ENCODE data around the gene FBXW5.

The FBXW5 gene

DNA sequence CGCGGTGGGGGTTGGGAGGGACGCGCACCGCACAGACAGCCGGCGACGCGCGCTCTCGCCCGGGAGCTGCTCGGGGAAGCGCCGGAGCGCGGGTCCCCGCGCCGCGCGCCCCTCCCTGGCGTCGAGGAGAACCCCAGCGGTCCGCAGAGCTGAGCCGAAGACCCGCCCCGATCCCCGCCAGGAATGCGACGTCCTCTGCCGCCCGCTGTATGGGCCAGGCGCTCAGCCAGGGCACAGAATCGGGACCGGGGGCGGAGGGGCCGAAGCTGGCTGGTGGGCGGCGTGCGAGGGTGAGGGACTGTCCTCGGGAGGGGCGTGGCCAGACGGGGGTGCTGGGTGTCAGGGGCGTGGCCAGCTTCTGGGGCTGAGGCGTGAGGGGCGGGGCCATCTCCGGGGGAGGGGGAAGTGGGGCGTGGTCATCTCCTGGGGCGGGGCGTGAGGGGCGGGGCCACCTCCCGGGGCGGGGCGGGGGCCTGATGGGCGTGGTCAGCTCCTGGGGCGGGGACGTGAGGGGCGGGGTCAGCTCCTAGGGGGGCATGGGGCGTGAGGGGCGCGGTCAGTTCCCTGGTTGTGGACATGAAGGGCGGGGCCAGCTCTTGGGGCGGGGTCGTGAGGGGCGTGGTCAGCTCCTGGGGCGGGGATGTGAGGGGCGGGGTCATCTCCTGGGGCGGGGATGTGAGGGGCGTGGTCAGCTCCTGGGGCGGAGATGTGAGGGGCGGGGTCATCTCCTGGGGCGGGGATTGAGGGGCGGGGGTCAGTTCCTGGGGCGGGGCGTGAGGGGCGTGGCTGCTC, 33.7 kb upstream of the FBXW5 start:
- DNase-seq (ENCODE audit: low spot score): peak; percentile 78

DNA sequence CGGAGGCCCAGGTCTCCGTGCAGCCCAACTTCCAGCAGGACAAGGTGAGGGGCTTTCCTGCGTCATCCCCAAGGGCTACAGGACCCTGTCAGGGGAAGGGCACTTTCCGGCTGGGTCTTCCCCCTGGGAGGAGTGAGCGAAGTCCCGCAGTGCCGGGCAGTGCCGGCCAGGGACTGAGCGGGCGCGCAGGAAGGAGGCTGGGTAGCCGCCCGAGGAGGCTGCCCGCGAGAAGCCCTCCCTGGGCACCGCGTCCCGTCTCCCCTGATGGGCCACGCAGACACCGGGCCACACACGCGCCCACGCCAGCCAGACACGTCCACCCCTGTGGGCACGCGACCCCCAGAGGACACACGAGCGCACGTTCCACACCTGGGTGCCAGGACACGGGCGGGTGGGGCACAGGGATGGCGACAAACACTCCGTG, 33.1 kb upstream of the FBXW5 start:
- DNase-seq (ENCODE audit: low spot score): no peak

DNA sequence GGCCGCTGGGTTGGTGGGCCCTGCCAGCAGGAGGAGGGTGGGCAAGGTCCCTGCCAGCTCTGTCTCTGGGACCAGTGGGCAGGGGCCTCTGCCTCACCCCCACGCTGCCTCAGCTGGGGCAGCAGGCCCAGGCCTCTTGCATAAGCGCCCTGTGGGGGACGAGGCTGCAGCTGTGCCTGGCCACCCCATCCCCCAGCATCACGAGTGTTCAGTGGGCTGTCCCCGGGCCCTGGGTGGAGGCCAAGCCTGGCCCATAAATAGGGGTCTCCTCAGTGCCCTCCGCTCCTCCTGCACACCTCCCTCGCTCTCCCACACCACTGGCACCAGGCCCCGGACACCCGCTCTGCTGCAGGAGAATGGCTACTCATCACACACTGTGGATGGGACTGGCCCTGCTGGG, 32.7 kb upstream of the FBXW5 start, which contains the start of gene PTGDS:
TSS of gene PTGDS (plus strand) at position 282 of the 400 bp plus-strand sequence. CDS start at position 357, 75 bp downstream.
- DNase-seq (ENCODE audit: low spot score): no peak

DNA sequence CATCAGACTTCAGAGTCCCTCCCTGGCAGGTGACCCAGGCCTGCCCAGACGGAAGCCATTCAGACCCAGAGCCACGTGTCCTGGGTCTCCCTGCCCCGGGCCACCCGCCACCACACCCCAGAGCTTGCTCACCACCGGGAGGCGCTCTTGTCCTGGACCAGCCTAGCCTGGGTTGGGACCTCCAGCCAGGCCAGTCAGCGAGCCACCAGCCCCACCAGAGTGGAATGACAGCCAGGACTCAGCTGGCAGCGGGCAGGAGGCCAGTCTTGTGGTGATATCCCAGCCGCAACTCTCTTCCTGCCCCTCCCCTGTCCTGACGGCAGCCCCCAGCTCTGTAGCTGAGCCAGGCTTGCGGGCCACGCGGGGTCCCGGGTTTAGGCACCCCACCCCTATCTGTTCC, 31.1 kb upstream of the FBXW5 start:
- no peak for DNase-seq (ENCODE audit: low spot score)

DNA sequence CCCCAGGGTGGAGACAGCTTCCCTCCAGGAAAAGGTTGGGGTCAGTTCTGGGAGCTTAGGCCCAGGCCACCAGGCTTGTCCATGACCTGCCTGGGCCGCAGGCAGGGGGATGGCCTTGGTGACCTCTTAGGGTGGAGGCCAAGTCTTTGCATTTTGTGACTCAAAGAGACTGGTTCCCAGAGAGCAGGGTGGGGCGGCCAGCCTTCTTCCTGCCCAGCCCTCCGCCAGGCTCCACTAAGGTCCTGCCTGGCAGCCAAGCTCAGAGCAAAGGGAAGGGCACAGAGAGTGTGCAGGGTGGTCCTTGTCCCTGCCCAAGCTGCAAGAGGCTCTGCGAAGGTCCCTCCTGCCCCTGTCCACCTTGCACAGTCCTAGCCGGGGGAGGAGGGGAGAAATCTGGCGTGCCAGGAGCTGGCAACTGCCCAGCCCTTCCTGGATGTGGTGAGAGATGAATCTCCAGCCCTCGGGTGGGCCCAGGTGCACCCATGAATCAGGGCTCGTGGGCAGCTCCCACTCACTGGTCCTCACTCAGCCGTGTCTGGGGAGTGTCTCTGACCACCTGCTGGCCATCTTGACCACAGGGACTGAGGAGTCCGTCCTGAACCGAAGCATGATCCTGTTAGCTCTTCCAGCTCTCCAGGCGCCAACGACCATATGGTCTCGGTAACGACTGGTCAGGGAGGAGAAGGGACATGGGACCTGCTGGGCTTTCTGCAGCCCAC, 30.4 kb upstream of the FBXW5 start:
- DNase-seq (ENCODE audit: low spot score): no peak

DNA sequence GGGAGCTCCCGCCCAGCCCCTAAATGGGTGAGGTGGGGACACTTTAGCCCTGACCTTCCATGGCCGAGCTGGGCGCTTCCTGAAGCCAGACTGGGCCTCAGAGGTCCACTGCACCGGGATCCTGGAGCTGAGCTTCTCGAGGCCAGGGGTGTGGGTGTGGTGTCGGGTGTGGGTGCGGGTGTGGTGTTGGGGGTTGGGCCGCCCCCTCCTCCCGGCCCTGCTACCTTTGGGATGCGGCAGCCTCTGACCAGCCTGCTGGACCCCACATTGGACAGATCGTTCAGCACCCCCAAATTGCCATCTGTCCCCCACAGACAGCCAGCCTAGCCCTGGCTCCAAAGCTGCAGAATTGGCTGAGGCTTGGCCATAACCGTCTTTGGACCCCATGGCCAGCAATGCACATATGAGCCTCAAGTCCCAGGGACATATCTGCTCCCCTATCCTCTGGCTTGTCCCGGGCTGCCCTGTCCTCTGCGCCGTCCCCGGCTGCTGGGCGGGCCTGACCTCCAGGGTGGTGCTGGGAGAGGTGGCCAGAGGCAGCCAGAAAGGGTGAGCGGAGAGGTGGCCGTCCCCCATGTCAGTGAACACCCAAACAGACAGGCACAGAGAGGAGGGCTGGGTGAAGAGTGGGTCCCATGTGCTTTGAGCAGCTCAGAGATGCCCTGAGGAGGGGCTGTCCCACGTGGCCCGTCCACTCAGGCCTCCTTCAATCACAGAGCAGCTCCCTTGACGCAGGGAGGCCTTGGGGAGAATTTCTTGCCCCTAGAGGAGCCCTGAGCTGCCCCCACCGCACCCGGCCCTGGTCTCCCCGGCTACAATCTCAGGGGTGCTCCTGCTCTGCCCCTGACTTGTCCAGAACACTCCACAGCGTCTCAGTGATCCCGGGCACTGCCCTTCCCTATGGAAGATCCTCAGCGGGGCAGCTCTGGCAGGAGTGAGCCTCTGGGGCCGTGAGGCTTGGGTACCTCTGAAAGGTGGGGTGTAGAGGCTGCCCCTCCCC, 29.4 kb upstream of the FBXW5 start:
- DNase-seq (ENCODE audit: low spot score): no peak

DNA sequence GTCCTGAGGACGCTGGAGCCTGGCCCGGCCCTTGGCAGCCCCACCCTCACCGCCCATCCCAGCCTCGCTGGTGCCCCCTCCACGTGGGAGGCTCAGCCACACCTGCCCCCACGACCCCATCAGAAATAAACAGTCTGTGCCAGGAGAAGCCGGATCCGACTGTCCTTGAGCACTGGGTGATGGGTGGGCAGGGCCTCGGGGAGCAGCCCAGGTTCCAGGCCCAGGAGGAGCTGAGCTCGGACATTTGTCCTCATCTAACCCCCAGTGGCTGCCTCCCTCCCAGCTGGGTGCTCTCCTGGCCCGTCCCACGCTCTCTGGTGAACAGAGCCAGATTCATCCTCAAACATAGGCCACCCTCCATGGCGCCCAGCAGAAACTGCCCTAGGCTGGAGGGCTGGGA, 28.2 kb upstream of the FBXW5 start:
- no peak for DNase-seq (ENCODE audit: low spot score)

DNA sequence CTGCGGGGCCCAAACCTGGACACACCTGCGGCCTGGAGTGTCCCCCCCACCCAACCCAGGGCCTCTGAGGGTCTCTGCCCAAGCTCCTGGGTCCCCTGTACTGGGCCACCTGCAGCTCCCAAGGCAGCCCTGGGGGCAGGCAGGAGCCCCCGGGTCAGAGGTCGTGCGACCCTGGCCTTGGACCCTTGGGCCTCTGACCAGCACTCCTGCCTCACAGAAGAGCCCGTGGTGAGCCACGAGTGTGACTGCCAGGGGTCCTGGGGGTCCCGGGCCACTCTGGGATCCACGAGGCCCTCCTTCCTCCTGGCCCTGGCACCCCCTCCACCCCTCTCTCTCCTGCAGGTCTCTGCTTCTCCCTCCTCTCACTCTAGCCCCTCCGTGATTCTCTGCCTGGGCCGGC, 27.8 kb upstream of the FBXW5 start:
- DNase-seq (ENCODE audit: low spot score): no peak

DNA sequence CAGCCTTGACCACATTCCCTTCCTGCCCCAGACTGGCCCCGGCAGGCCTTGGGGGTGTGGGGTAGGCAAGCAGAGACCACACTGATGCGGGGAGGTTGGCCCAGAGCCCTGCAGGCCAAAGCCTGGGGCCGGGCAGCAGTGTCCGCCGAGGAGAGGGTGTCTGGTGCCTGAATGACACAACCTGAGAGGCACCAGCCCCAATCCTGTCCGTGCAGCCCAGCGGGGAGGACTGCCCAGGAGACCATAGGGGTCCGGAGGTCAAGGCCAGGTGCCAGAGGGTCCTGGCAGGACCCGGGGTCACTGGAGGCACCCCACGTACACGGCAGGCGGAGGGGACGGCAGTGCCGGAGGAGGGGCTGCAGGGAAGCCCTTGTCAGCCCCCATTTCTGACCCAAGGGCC, 27.2 kb upstream of the FBXW5 start:
- no peak for DNase-seq (ENCODE audit: low spot score)

DNA sequence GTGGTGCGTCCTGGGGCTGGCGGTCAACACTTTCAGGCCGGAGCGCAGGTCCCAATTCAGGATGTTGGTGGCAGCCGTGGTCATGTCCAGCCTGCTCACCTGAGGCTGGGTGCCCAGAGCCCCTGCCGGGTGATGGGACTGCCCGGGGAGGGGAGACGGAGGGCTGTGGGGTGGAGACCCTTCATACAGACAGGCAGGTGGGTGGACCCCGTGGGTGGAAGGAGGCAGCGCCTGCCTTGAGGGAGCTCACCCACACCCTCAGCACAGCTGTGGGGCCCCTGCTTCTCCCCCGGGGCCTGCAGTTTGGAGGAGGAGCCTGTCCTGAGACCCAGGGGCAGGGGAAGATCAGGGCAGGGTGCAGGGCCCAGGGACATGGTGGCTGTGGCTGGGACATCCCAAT, 25.8 kb upstream of the FBXW5 start:
- DNase-seq (ENCODE audit: low spot score): no peak

DNA sequence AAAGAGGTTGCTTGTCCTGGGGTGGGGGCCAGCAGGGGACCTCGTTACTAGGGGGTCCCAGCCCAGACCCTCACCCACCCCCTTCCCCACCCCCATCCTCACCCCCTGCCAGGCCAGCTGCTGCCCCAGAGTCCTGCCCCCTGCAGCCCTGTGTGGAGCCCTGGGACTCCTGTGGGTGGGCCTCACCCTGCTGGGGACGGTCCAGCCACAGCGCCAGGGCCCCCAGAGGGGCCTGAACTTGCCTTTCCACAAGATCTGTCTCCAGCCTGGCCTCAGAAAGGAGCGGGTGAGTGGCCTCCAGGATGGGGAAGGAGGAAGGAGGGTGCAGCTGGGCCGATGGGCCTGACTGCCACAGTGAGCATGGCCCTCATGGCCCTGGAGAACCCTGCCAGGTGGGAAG, 25.2 kb upstream of the FBXW5 start:
- no peak for DNase-seq (ENCODE audit: low spot score)

DNA sequence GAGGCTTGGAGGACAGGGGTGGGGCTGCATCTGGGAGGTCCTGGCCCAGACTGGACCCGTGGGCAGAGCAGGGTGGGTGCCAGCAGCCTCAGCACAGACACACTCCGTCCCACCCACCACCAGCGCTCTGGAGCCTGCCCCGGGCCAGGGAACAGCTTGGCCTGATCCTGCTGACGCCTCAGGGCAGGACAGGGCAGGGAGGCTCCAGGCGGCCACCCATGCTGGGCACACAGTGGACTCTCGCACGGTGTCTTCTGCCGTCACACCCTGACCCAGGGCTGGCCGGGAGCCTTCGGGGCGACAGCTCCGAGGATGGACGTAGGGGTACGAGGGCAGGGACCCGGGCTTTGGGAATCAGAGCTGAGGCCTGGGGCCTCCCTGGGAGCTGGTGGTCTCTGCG, 24.6 kb upstream of the FBXW5 start:
- DNase-seq (ENCODE audit: low spot score): no peak

DNA sequence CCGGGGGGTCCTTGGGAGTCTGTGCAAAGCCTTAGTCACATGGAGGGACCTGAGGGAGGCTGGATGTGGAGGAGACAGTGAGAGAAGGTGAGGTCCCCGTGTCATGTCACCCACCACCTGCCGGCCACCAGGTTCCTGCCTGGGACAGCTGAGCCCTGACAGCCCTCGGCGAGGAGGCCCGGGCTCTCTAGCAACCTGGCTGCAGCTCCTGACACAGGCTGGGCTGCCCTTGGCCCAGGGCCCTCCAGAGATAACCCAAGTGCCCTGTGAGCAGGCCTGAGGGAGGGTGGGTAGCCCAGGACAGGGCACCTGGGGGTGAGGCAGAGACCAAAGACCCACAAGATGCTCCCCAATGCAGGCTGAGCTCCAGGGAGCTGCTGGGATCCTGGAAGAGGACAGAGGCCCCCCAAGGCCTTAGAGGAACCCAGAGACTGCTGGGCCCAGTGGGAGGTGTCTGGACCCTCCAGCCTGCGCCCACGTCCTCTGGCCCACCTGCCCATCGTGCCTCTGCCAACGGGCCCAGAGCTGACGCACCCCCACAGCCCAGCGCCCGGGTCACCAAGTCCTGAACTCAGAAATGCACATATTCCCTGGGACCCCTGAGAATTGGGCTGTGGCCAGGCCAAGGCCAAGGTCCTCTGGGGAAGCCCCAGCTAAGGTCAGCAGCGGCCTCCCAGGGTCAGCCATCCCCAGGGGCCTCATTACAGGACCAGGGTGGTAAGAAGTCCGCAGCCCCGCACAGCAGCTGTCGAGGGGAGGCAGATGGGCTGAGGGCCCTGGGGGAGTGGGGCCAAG, 24.0 kb upstream of the FBXW5 start:
- DNase-seq (ENCODE audit: low spot score): no peak

DNA sequence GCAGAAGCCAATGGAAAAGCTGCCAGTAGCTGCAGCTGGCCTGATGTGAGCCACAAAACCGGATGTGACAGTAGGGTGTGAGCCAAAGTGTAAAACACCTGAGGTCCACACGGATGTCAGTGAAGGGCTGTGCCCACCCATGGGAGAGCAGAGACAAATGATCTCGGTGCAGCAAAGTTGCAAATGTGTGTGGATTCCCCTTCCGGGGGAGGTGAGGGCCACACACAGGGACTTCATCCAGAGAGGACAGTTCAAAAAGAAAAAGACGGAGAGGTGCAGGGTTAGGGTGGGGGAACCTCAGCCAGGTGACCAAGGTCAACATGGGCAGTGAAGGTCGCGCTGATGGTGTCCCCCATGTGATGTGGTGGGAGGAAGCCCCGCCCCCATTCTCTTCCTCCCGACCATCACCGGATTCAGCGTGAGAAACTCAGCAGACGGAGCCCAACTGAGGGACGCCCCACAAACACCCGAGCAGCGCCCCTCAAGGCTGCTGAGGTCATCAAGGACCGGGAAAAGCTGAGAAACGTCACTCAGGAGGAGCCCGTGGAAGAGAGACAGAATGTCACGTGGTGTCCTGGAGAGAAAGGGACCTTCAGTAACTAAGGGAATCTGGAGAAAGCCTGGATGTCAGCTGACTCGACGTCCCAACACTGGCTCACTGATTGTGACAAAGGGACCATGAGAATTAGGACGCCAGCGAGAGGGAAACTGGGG, 21.4 kb upstream of the FBXW5 start:
- DNase-seq (ENCODE audit: low spot score): no peak

DNA sequence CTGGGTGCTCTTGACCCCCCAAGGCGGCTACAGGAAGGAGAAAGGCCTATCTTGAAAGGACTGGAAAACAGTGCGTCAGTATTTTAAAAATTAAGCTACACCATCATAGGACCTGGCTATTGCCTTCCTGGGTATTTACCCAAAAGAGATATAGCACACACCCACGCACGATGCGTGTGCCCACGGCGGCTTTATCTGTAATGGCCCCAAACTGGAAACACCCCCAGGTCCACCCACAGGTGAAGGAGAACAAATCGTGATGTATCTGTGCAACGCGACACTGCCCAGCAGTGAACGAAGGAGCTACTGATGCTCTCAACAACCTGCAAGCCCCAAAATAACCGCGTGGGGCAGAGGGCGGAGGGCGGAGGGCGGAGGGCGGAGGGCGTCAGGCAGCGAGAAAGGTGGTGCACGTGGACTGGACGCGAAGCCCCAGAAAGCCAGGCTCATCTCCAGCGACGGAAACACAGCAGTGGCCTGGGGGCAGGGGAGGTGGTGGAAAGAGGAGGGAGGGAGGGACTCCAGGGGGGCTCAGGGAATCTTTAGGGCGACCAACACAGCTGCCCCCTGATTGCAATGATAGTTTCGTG, 20.4 kb upstream of the FBXW5 start:
- DNase-seq (ENCODE audit: low spot score): no peak

DNA sequence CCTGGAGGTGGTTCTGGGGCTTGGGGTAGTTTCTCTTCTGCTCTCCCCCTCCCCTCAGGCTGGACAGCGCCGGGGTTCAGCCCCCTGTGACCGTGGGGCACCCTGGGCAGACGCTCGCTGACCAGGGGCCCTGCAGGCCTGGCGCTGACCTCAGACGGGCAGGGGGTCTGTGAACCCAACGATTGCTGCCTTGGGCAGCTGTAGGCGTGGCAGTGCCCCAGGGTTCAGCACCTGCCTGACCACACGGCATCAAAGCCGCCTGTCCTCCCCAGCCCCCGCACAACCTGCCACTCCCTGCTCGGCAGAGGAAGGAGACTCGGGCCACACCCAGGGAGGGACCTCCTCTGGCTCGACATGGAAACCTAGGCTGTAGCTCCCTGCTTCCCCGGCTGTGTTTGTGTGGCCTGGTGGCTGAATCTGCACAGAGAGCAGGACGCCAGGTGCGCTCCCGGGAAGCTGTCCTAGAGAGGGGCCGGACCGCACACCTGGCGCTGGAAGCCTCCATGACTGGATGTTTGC, 19.7 kb upstream of the FBXW5 start:
- no peak for DNase-seq (ENCODE audit: low spot score)

DNA sequence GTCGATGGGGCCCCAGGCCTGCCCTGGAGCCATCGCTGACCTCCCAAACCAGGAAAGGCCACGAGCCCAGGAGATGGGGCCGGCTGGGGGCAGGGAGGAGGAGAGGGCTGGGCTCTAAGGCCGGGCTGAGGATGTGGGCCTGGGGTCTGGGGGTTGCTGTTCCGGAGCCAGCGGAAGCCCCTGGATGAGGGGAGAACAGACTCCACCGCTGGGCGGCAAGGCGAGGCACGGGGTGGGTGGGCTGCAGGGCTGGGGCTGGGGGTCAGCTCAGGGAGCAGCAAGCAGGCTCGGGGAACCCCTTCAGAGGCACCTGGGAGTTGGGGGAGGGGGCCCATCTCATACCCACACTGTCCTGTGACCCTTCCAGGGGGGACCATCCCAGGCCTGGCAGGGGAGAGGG, 19.2 kb upstream of the FBXW5 start:
- DNase-seq (ENCODE audit: low spot score): no peak

DNA sequence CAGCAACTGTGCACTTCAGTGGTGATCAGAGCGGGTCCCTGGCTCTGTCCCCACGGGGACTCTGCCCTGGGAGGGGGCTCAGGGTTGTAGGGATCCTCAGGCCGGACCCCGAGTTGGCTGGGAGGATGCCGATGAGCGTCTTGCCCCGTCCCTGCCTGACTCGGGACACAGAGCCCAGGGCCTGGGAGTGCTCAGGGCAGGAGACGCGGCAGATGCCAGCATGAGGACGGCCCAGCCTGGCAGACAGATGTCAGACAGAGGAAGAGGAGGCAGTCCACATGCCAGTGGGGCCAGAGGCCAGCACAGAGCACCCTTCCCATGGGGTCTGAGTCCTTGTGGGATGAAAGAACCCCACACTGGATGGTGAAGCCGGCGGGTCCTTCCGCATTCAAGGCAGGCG, 18.8 kb upstream of the FBXW5 start:
- DNase-seq (ENCODE audit: low spot score): no peak

DNA sequence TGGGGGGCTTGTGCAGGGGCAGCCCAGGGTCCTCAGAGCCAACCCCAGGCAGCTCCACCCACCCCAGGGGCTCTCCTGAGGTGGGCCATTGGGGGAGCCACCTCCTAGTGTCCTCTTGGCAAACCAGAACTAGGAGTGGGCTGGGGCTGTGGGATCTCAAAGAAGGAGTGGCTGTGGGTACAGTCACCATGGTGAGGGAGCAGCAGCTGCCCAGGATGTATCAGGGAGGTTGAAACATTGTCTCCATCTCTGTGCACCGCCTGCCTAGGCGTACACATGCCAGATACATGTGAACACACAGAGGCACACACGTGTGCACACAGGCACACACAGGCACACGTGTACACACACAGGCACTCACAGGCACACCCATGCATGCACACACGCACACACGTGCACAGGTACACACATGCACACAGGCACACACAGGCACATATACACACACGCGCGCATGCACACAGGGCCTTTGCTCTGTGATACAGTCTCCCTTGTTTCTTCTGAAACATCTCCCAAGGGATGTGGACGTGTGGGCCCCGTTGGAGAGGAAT, 18.2 kb upstream of the FBXW5 start:
- DNase-seq (ENCODE audit: low spot score): no peak

DNA sequence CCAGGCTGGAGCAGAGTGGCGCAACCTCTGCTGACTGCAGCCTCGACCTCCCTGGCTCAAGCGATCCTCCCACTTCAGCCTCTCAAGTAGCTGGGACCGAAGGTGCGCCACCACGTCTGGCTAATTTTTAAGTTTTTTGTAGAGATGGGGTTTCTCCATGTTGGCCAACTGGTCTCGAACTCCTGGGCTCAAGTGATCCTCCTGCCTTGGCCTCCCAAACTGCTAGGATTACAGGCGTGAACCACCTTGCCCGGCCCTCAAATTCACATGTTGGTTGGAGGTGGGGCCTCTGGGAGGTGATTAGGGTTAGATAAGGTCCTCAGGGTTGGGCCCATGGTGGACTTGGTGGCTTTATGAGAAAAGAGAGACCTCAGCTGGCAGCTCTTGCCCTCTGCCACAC, 17.6 kb upstream of the FBXW5 start:
- no peak for DNase-seq (ENCODE audit: low spot score)

Measured in left forelimb (tissue), 1 donor.